Endothelial cell (in vitro differentiated cells): ENCODE results near the gene CDK14. TPM values are rescaled to one million over a fixed set of nuclear protein-coding genes. Genes with fewer than 3 reads are reported as not detected.
"Not testable (repeated sequence)": the region's sequence is repeated elsewhere in the genome, so short reads cannot be mapped to it uniquely, and the experiment has no call there.

Experiments
- DNase-seq: peaks from one replicate; pipeline ENCODE4 v3.0.0; 2021; ENCODE audit warnings: low spot score
- H3K27ac Mint-ChIP-seq: one replicate; pipeline ENCODE4 v1.8.0; 2021; ENCODE audit warnings: mixed read lengths, inconsistent platforms; ENCODE audit not compliant: unreplicated experiment
- H3K27me3 Mint-ChIP-seq: one replicate; pipeline ENCODE4 v1.8.0; 2021; ENCODE audit warnings: mild to moderate bottlenecking, moderate library complexity, mixed read lengths, inconsistent platforms; ENCODE audit not compliant: unreplicated experiment
- H3K36me3 Mint-ChIP-seq: one replicate; pipeline ENCODE4 v1.8.0; 2021; ENCODE audit warnings: mild to moderate bottlenecking, low read depth, mixed read lengths, inconsistent platforms; ENCODE audit not compliant: unreplicated experiment
- H3K4me1 Mint-ChIP-seq: one replicate; pipeline ENCODE4 v1.8.0; 2021; ENCODE audit warnings: mild to moderate bottlenecking, mixed read lengths, inconsistent platforms; ENCODE audit not compliant: unreplicated experiment
- H3K4me3 Mint-ChIP-seq: one replicate; pipeline ENCODE4 v1.8.0; 2021; ENCODE audit warnings: mild to moderate bottlenecking, mixed read lengths, inconsistent platforms; ENCODE audit not compliant: unreplicated experiment
- H3K9me3 Mint-ChIP-seq: one replicate; pipeline ENCODE4 v1.8.0; 2021; ENCODE audit warnings: mixed read lengths, inconsistent platforms; ENCODE audit not compliant: unreplicated experiment
- total RNA-seq: library from RNA; stranded (reverse); fragmentation: NEBNext Ultra II Directional; extraction: Animal tissue kit (Norgen Biotek cat#: 25700); gene quantifications from one replicate; pipeline ENCODE4 v1.2.1, GENCODE V29; 2021; ENCODE audit not compliant: unreplicated experiment
- TF ChIP-seq, protein P1 (sequence below): fragments of 200-600 bp; sonication (generic); IDR thresholded peaks from one replicate; pipeline ENCODE4 v1.5.0; 2021; ENCODE audit warnings: antibody characterized with exemption; ENCODE audit not compliant: unreplicated experiment

Gene CDK14
- total RNA-seq, 1 donor from 2014 or later = 30.2 TPM

DNA sequence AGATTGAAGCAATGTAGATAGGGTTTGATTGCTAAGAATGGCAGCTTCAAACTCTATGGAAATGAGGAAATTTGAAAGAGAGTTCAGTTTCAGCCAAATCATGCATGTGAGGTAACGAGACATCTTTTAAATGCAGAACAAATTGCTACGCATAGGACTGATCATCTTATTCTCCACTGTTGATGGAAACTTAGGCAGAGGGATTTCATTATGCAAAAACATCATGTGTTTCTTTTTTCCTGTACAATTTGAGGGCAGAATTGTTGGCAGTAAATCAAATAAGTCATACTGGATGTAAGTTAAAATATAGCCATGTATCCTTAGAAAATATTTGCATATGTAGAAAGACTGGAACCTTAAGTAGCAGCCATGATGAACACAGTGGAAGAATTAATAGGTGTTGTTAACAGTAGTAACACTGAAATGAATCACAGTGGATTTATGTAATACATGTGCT lies 327.4 kb downstream of the CDK14 start:
- H3K36me3 Mint-ChIP-seq = peaks cover 4% of the 10 kb centered on the region
- no peaks in the 10 kb centered on the region for H3K4me1 Mint-ChIP-seq
- no peaks in the 10 kb centered on the region for H3K9me3 Mint-ChIP-seq

DNA sequence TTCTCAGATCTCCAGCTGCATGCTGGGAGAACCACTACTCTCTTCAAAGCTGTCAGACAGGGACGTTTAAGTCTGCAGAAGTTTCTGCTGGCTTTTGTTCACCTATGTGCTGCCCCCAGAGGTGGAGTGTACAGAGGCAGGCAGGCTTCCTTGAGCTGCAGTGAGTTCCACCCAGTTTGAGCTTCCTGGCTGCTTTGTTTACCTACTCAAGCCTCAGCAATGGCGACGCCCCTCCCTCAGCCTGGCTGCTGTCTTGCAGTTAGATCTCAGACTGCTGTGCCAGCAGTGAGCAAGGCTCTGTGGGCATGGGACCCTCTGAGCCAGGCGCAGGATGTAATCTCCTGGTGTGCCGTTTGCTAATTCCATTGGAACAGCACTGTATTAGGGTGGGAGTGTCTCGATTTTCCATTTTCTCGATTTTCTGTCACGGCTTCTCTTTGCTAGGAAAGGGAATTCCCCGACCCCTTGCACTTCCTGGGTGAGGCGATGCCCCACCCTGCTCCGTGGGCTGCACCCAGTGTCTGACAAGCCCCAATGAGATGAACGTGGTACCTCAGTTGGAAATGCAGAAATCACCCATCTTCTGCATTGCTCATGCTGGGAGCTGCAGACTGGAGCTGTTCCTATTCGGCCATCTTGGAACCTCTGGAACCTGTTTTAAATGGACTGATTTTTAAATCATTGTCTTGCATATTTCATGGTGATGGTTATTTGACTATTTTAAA lies 332.7 kb downstream of the CDK14 start:
- H3K36me3 Mint-ChIP-seq, DNase-seq, H3K4me1 Mint-ChIP-seq, H3K27me3 Mint-ChIP-seq, H3K27ac Mint-ChIP-seq, H3K9me3 Mint-ChIP-seq, H3K4me3 Mint-ChIP-seq: not testable (repeated sequence)

More for the DNA sequence above, 327.4 kb downstream of the CDK14 start:
- DNase-seq = no peak
- TF ChIP-seq, protein P1, sequence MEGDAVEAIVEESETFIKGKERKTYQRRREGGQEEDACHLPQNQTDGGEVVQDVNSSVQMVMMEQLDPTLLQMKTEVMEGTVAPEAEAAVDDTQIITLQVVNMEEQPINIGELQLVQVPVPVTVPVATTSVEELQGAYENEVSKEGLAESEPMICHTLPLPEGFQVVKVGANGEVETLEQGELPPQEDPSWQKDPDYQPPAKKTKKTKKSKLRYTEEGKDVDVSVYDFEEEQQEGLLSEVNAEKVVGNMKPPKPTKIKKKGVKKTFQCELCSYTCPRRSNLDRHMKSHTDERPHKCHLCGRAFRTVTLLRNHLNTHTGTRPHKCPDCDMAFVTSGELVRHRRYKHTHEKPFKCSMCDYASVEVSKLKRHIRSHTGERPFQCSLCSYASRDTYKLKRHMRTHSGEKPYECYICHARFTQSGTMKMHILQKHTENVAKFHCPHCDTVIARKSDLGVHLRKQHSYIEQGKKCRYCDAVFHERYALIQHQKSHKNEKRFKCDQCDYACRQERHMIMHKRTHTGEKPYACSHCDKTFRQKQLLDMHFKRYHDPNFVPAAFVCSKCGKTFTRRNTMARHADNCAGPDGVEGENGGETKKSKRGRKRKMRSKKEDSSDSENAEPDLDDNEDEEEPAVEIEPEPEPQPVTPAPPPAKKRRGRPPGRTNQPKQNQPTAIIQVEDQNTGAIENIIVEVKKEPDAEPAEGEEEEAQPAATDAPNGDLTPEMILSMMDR = no peak
- Mint-ChIP-seq H3K4me3 (no peak overlapping the region), H3K27ac (no peak overlapping the region), H3K27me3 (no peaks in the 10 kb centered on the region)

DNA sequence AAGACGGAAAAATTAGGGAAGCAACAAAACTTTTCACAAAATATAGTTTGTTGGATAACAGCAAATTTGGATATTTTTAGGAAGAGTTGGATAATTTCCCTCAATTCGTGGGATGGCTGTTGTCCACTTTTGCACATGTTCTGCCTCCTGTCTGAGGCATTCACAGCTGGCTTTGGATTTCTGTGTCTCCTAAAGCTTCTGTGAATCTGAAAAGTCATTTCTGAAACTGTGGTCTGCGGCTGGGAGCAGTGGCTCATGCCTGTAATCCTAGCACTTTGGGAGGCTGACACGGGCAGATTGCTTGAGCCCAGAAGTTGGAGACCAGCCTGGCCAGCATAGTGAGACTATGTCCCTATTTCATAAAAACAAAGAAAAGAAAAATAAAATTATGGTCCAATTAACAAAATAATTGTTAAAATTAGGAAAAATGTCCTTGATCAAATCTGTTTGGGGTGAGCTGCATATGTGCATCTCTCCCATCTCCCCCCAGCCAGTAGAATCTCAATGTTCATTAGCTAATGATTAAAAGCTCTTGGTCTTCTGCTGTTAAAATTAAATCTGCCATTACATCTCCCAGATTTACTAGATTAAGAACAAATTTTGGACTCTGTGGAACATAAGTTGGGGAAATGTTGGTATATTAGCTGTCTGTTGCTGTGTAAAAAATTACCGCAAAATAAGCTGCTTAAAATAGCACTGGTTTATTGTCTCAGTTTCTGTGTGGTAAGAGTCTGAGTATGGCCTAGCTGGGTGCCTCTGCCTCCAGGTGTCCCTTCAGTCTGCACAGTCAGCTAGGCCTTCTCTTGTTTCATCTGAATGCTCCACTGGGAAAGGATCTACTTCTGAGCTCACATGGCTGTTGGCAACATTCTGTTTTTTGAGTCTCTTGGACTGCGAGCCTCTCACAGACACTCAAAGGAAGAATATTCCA lies 336.1 kb downstream of the CDK14 start:
- Mint-ChIP-seq H3K4me1 (no peaks in the 10 kb centered on the region), H3K9me3 (no peaks in the 10 kb centered on the region), H3K27ac (no peak overlapping the region), H3K36me3 (peaks cover 4% of the 10 kb centered on the region), H3K27me3 (no peaks in the 10 kb centered on the region), H3K4me3 (no peak overlapping the region)
- TF ChIP-seq, protein P1 = no peak
- no peak for DNase-seq

DNA sequence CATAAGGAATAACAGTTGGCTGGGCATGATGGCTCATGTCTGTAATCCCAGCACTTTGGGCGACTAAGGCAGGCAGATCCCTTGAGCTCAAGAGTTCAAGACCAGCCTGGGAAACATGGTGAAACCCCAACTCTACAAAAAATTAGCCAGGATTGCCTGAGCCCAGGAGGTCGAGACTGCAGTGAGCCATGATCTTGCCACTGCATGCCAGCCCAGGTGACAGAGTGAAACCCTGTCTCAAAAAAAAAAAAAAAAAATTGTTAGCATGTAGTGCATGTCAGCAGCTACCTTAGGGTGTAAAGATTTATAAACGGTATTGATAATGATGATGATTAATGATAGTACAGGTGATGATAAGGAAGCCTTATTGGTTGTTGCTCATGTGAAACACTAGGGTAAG lies 336.9 kb downstream of the CDK14 start:
- H3K27ac Mint-ChIP-seq = no peak overlapping the region
- H3K36me3 Mint-ChIP-seq = no peaks in the 10 kb centered on the region
- no peak for DNase-seq
- no peaks in the 10 kb centered on the region for H3K9me3 Mint-ChIP-seq
- H3K4me3 Mint-ChIP-seq = no peak overlapping the region
- no peaks in the 10 kb centered on the region for H3K4me1 Mint-ChIP-seq
- H3K27me3 Mint-ChIP-seq = no peaks in the 10 kb centered on the region
- TF ChIP-seq, protein P1 = no peak

DNA sequence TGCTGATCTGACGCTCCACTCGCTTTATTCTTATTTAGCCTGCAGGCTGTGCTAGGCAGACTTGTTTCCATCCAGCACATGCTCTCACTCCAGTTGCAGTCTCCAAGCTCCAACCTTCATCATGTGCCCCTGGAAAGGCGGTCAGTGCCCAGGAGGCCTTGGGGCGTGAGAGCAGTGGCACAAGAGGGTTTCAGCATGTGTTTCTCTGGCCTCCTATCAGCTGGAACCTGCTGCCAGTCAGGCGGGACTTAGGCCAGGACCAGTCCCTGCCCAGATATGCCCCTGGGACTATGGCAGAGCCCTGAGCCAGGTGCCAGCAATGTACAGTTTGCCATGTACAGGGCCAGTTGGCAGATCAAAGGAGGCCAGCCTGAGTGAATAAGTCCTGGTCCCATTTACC lies 337.9 kb downstream of the CDK14 start:
- Mint-ChIP-seq H3K4me3 (no peak overlapping the region), H3K27me3 (no peaks in the 10 kb centered on the region), H3K36me3 (no peaks in the 10 kb centered on the region), H3K27ac (no peak overlapping the region), H3K4me1 (no peaks in the 10 kb centered on the region), H3K9me3 (no peaks in the 10 kb centered on the region)
- TF ChIP-seq, protein P1 = no peak
- no peak for DNase-seq
